Vagina (tissue), 2 donors: ENCODE data around the gene ZNF784. TPM values are rescaled to one million over a fixed set of nuclear protein-coding genes. Genes with fewer than 3 reads are reported as not detected.
A peak's percentile ranks its signal among the peaks of the same experiment; 100 is the strongest.

Source experiments
- DNase-seq, 2 donors: peaks; one replicate each; pipeline ENCODE4 v3.0.0-alpha.2; 2017; ENCODE audit errors: extremely low spot score in 2 of 2
- H3K27ac ChIP-seq: fragments of 200-600 bp; sonication (generic); one replicate; pipeline ENCODE4 v1.5.1; 2019
- H3K27me3 ChIP-seq: fragments of 200-600 bp; sonication (generic); one replicate; pipeline ENCODE4 v1.5.1; 2019
- H3K36me3 ChIP-seq, 2 donors: fragments of 200-600 bp; sonication (generic); one replicate each; pipeline ENCODE4 v1.5.1; 2017 to 2019
- H3K4me1 ChIP-seq: fragments of 200-600 bp; sonication (generic); one replicate; pipeline ENCODE4 v1.5.1; 2019
- H3K4me3 ChIP-seq, 2 donors: fragments of 200-600 bp; sonication (generic); 1 replicate in 1 of 2; 2 replicates in 1 of 2; pipeline ENCODE4 v1.5.1; 2016 to 2019
- H3K9me3 ChIP-seq: fragments of 200-600 bp; sonication (generic); one replicate; pipeline ENCODE4 v1.5.1; 2019
- POLR2A ChIP-seq, 2 donors: fragments of 450-650 bp; IDR thresholded peaks; one replicate each; pipeline ENCODE4 v1.6.1; 2017; ENCODE audit warnings: antibody characterized with exemption in 2 of 2, mild to moderate bottlenecking in 2 of 2, moderate library complexity in 2 of 2
- POLR2AphosphoS5 ChIP-seq, 2 donors: sonication (generic); formaldehyde crosslinking; IDR thresholded peaks; one replicate each; pipeline ENCODE4 v1.9.0; 2017; ENCODE audit warnings: antibody characterized with exemption in 2 of 2, mild to moderate bottlenecking in 2 of 2, low read depth in 1 of 2; ENCODE audit not compliant: insufficient read depth in 1 of 2
- intact Hi-C: fragments of 100-400 bp; cut with DNase I; formaldehyde crosslinking; loops from one replicate; pipeline ENCODE4 v1.15.1; 2023
- total RNA-seq: library from RNA; depleted of rRNA; stranded (reverse); fragments of >200 nt; gene quantifications from one replicate; pipeline ENCODE4 v1.2.3, GENCODE V29; 2016
- TF ChIP-seq, protein P1 (sequence below), 3 experiments: fragments of 450-650 bp in 2 of 3; fragments of 200-600 bp in 1 of 3; sonication (generic) in 1 of 3; IDR thresholded peaks; one replicate each; pipeline ENCODE4 v1.5.1; 2017 to 2019; ENCODE audit warnings: antibody characterized with exemption in 3 of 3, mild to moderate bottlenecking in 2 of 3, moderate library complexity in 2 of 3

The ZNF784 gene
- total RNA-seq, 1 donor from 2014 or later = 5.2 TPM

DNA sequence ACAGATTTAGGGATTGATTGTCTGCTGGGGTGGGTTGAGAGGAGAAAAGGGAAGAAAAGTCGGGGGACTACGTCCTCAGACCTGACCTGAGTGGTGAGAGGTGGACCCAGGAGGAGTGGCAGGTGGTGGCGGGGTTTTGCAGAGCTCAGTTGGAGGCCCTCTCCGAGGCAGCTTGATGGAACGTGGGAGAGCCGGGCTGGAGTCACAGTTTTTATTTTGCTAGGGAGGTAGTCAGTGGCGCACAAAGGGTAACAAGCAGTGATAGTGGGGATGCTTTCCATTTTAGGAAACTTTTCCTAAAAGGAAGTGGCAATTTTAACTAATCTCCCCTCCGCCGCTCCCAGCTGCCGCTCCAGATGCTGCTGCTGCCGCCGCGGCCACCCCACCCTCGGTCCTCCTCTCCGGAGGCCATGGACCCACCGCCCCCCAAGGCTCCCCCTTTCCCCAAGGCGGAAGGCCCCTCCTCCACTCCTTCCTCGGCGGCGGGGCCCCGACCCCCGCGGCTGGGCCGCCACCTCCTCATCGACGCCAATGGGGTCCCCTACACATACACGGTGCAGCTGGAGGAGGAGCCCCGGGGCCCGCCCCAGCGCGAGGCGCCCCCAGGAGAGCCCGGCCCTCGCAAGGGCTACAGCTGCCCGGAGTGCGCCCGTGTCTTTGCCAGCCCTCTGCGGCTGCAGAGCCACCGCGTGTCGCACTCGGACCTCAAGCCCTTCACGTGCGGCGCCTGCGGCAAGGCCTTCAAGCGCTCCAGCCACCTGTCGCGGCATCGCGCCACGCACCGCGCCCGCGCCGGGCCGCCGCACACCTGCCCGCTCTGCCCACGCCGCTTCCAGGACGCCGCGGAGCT lies 18.0 kb upstream of the ZNF784 start:
- TF ChIP-seq POLR2A (IDR thresholded peaks at IDR 0.05) (no peak), POLR2AphosphoS5 (IDR thresholded peaks at IDR 0.05; ENCODE audit: insufficient read depth in 1 of 2, low read depth in 1 of 2) (peak in 1 of 2 donors; percentile 21)
- H3K36me3 ChIP-seq = peaks cover 0 to 11% of the 10 kb centered on the region in 2 donors
- peak overlapping the region; percentile 97 for H3K27ac ChIP-seq
- peaks cover 62% of the 10 kb centered on the region for H3K4me1 ChIP-seq
- H3K9me3 ChIP-seq = no peaks in the 10 kb centered on the region
- no peaks in the 10 kb centered on the region for H3K27me3 ChIP-seq
- peak overlapping the region; percentile 57 to 83 for H3K4me3 ChIP-seq
- no peak for DNase-seq
- intact Hi-C loops = no loop called here

DNA sequence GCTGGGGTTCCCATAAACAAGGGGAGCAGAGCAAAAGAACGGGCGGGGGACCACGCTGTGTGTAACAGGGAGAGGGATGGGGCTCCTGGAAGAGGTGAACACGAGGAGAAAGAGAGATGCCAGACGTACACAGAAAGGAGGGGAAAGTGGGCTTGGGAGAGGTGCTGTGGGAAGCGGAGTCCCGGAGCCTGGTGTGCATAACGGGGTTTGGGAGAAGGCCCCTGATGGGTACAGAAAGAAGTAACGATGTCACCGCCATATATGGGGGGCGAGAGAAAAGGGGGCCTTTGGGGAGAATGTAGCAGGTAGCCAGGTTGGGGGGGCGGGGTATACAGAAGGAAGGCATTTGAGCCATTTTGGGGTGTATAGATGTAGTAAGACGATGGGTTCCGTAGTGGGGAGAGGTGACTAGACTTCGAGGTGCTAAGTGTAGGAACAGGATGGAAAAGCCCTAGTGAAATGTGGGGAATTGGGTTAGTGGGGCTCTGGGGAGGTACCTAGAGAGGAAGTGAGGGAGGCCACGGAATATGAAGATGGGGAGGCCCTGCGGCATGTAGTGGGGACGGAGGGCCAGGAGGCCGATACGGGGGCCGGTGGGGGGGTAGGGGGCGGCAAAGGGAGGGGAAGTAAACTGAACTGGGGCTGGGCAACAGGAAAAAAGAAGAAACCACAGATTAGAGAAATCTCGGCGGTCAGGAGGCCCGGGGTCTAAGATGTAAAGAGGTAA lies 17.2 kb upstream of the ZNF784 start:
- H3K27ac ChIP-seq = peak overlapping the region; percentile 97
- DNase-seq = no peak
- intact Hi-C loops = no loop called here
- H3K9me3 ChIP-seq = no peaks in the 10 kb centered on the region
- H3K27me3 ChIP-seq = no peaks in the 10 kb centered on the region
- H3K4me3 ChIP-seq = peak overlapping the region; percentile 57 to 83
- H3K4me1 ChIP-seq = peaks cover 66% of the 10 kb centered on the region
- peaks cover 0 to 11% of the 10 kb centered on the region in 2 donors for H3K36me3 ChIP-seq
- no peak for TF ChIP-seq POLR2AphosphoS5 (IDR thresholded peaks at IDR 0.05; ENCODE audit: insufficient read depth in 1 of 2, low read depth in 1 of 2)
- no peak for TF ChIP-seq POLR2A (IDR thresholded peaks at IDR 0.05)
- TF ChIP-seq, protein P1, sequence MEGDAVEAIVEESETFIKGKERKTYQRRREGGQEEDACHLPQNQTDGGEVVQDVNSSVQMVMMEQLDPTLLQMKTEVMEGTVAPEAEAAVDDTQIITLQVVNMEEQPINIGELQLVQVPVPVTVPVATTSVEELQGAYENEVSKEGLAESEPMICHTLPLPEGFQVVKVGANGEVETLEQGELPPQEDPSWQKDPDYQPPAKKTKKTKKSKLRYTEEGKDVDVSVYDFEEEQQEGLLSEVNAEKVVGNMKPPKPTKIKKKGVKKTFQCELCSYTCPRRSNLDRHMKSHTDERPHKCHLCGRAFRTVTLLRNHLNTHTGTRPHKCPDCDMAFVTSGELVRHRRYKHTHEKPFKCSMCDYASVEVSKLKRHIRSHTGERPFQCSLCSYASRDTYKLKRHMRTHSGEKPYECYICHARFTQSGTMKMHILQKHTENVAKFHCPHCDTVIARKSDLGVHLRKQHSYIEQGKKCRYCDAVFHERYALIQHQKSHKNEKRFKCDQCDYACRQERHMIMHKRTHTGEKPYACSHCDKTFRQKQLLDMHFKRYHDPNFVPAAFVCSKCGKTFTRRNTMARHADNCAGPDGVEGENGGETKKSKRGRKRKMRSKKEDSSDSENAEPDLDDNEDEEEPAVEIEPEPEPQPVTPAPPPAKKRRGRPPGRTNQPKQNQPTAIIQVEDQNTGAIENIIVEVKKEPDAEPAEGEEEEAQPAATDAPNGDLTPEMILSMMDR (IDR thresholded peaks at IDR 0.05) = no peak

DNA sequence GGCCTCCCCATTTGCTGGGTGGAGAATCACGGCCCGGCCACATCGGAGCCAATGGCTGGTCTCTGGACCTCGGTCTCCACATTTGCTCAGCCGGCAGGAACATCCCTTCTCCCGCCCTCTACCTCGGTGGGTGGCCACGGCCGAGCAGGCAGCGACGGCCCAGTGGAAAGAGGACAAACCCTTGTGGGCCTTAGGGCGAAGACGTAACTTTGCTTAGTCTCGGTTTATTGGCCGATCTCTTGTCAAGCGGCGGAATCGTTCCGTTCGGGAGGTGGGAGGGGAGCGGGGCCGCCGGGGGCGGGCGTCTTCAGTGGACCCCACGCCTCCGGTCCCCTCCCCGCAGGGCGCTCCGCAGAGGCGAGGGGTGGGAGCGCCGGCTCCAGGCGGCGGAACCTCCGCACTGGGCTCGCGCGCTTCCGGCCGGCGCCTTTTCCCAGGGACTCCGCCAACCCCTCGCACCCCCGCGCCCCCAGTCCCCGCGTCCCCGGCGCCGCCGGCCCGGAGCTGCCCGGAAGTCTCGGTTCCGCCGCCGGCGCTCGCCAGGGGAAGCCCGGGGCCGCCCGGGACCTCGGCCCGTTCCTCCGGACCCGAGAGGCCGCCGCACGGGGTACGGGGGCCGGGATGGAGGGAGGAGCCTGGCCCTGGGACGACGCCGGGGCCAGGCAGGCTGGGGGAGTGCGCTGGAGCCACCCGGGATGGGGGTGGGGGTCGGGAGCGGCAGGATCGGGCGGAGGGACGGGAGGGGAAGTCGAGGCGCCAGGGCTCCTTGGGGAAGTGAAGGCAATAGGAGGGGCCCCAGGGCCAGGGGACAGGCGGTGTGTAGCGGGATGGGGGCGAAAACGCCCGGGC lies 16.4 kb upstream of the ZNF784 start, which contains the start of gene ZNF580:
Gene ZNF580 (plus strand): TSS at position 426 of the 849 bp plus-strand sequence. CDS start 1,507 bp downstream, outside the sequence.
- Histone ChIP-seq H3K4me1 (peaks cover 74% of the 10 kb centered on the region), H3K9me3 (no peaks in the 10 kb centered on the region)
- DNase-seq = no peak

DNA sequence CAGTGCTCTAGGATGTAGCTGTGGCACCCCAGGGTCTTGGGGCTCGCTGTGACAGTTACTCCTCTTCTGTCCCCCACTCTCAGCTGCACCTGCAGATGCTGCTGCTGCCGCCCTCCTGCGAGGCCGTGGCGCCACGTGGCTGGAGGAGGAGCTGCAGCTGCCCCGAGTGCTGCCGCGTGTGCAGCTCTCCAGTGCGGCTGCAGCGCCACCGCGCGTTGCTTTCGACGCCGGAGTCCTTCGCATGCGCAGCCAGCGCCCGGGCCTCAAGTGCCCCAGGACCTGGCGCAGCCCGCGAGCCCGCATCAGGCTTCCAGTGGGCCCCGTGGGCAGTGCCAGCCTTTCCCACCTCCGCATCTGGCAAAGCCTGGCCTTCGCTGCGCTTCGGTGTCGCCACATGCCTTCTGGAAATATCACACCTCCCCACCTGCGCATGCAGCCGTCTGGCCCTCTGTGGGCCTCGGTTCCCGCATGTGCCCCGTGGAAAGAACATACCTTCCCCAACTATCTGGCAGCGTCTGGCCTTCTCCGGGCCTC lies 15.7 kb upstream of the ZNF784 start:
- Histone ChIP-seq H3K27me3 (no peaks in the 10 kb centered on the region), H3K27ac (peak overlapping the region; percentile 97), H3K9me3 (no peaks in the 10 kb centered on the region), H3K36me3 (peaks cover 0 to 3% of the 10 kb centered on the region in 2 donors), H3K4me3 (peak overlapping the region; percentile 57 to 83), H3K4me1 (peaks cover 80% of the 10 kb centered on the region)
- intact Hi-C loops = no loop called here
- TF ChIP-seq POLR2A (IDR thresholded peaks at IDR 0.05) (no peak), POLR2AphosphoS5 (IDR thresholded peaks at IDR 0.05; ENCODE audit: insufficient read depth in 1 of 2, low read depth in 1 of 2) (peak in 1 of 2 donors; percentile 73)
- TF ChIP-seq, protein P1 (IDR thresholded peaks at IDR 0.05) = peak in 1 of 3 experiments; percentile 16
- no peak for DNase-seq

More for the DNA sequence above, 16.4 kb upstream of the ZNF784 start, which contains the start of gene ZNF580:
- TF ChIP-seq POLR2A (IDR thresholded peaks at IDR 0.05) (no peak), POLR2AphosphoS5 (IDR thresholded peaks at IDR 0.05; ENCODE audit: insufficient read depth in 1 of 2, low read depth in 1 of 2) (peak in 1 of 2 donors; percentile 63)
- TF ChIP-seq, protein P1 (IDR thresholded peaks at IDR 0.05) = peak in 1 of 3 experiments; percentile 11
- no peaks in the 10 kb centered on the region for H3K27me3 ChIP-seq
- H3K27ac ChIP-seq = peak within 1 kb of the TSS; percentile 97
- intact Hi-C loops = no loop called here
- peaks cover 0 to 10% of the 10 kb centered on the region in 2 donors for H3K36me3 ChIP-seq
- H3K4me3 ChIP-seq = peak within 1 kb of the TSS; percentile 57 to 83
